ENCODE measurements around the gene SBK2. TPM values are rescaled to one million over a fixed set of nuclear protein-coding genes. Genes with fewer than 3 reads are reported as not detected.
A peak's percentile ranks its signal among the peaks of the same experiment; 100 is the strongest.
"Not testable (repeated sequence)": the region's sequence is repeated elsewhere in the genome, so short reads cannot be mapped to it uniquely, and the experiment has no call there.

Gene SBK2
- polyA plus RNA-seq (2013, experiment 1 of 2) = 4.6 TPM
- polyA plus RNA-seq (2013, experiment 2 of 2) = 4.6 TPM

- peak within 1 kb of the TSS; percentile 95 for H3K9ac ChIP-seq (ENCODE audit: low read depth, low read length, poor library complexity)
- peak within 1 kb of the TSS; percentile 100 for H2BK15ac ChIP-seq (ENCODE audit: low read length)
- peak within 1 kb of the TSS; percentile 82 for H2BK5ac ChIP-seq (ENCODE audit: low read length)
- peak within 1 kb of the TSS; percentile 91 for H2BK120ac ChIP-seq (ENCODE audit: low read depth, low read length)
- no CpG with 5 or more reads among the region's 14 CpGs for WGBS, 2 donors (ENCODE audit: extremely low coverage in 2 of 2, insufficient read length in 2 of 2, insufficient replicate concordance in 1 of 2)
- H3K14ac ChIP-seq (ENCODE audit: low read length) = peak within 1 kb of the TSS; percentile 98
- peak within 1 kb of the TSS; percentile 73 for H3K27ac ChIP-seq (replicated peaks; ENCODE audit: low read length)
- no peaks in the 10 kb centered on the region for H3K27me3 ChIP-seq (ENCODE audit: control insufficient read depth in 3 of 3, insufficient read depth in 3 of 3, low read depth in 1 of 3, low read length in 3 of 3)
- peak within 1 kb of the TSS; percentile 85 for H3K23ac ChIP-seq (ENCODE audit: low read depth, low read length, poor library complexity)
- peak within 1 kb of the TSS in 1 of 2 donors; percentile 73 for H3K4me3 ChIP-seq (ENCODE audit: low read length in 2 of 2)
- peak within 1 kb of the TSS; percentile 100 for H4K8ac ChIP-seq (ENCODE audit: low read depth, low read length)
- H2AFZ ChIP-seq (ENCODE audit: low read length) = peak within 1 kb of the TSS; percentile 84
- peak within 1 kb of the TSS; percentile 33 for H3K4me2 ChIP-seq (ENCODE audit: insufficient read depth, low read length, poor library complexity, severe bottlenecking)
- H3K4ac ChIP-seq (ENCODE audit: low read length) = peak within 1 kb of the TSS; percentile 89
- peak; percentile 79 for DNase-seq (ENCODE audit: low spot score)
- peak within 1 kb of the TSS; percentile 53 for H4K91ac ChIP-seq (ENCODE audit: low read depth, low read length, poor library complexity)
- H3K18ac ChIP-seq (ENCODE audit: low read length) = peak within 1 kb of the TSS; percentile 97
- H3K4me1 ChIP-seq (ENCODE audit: control insufficient read depth in 2 of 2, insufficient read depth in 1 of 2, low read depth in 1 of 2, low read length in 2 of 2) = peaks cover 14 to 18% of the 10 kb centered on the region in 2 donors
- H3K79me1 ChIP-seq (ENCODE audit: low read depth, low read length) = peaks cover 4% of the 10 kb centered on the region
- peak within 1 kb of the TSS; percentile 99 for H2AK5ac ChIP-seq (ENCODE audit: low read depth, low read length)
- H3K36me3 ChIP-seq (replicated peaks in 1 of 2; ENCODE audit: control insufficient read depth in 2 of 2, insufficient read depth in 2 of 2, low read length in 2 of 2) = no peaks in the 10 kb centered on the region
- H2BK12ac ChIP-seq (ENCODE audit: low read length) = peak within 1 kb of the TSS; percentile 100
- peaks cover 0 to 3% of the 10 kb centered on the region in 2 donors for H3K9me3 ChIP-seq (replicated peaks in 1 of 2; ENCODE audit: control insufficient read depth in 2 of 2, insufficient read depth in 1 of 2, low read depth in 1 of 2, low read length in 2 of 2)
These were observed at the start of gene SBK2 for GRCh38 chr19:55536951-55537740. TSS of gene SBK2 (minus strand) at chr19:55537133. CDS start at chr19:55536294, 839 bp downstream.

GRCh38 chr19:55585658-55586339 is 48.9 kb upstream of the SBK2 start:
- H3K27ac ChIP-seq (replicated peaks; ENCODE audit: low read length) = peak overlapping the region; percentile 98
- peak; percentile 84 for DNase-seq (ENCODE audit: low spot score)
- H2BK5ac ChIP-seq (ENCODE audit: low read length) = peak overlapping the region; percentile 95
- H4K91ac ChIP-seq (ENCODE audit: low read depth, low read length, poor library complexity) = peak overlapping the region; percentile 69
- H2AFZ ChIP-seq (ENCODE audit: low read length) = peak overlapping the region; percentile 86
- H3K4me3 ChIP-seq (ENCODE audit: low read length in 2 of 2) = peak overlapping the region; percentile 9 to 27
- peak overlapping the region; percentile 83 for H3K14ac ChIP-seq (ENCODE audit: low read length)
- H3K27me3 ChIP-seq (ENCODE audit: control insufficient read depth in 3 of 3, insufficient read depth in 3 of 3, low read depth in 1 of 3, low read length in 3 of 3) = no peaks in the 10 kb centered on the region
- H3K9me3 ChIP-seq (replicated peaks in 1 of 2; ENCODE audit: control insufficient read depth in 2 of 2, insufficient read depth in 1 of 2, low read depth in 1 of 2, low read length in 2 of 2) = no peaks in the 10 kb centered on the region
- H3K4me1 ChIP-seq (ENCODE audit: control insufficient read depth in 2 of 2, insufficient read depth in 1 of 2, low read depth in 1 of 2, low read length in 2 of 2) = peaks cover 15 to 17% of the 10 kb centered on the region in 2 donors
- peak overlapping the region; percentile 77 for H3K4me2 ChIP-seq (ENCODE audit: insufficient read depth, low read length, poor library complexity, severe bottlenecking)
- H2BK15ac ChIP-seq (ENCODE audit: low read length) = peak overlapping the region; percentile 94
- peak overlapping the region; percentile 94 for H2BK120ac ChIP-seq (ENCODE audit: low read depth, low read length)
- WGBS, 2 donors (ENCODE audit: extremely low coverage in 2 of 2, insufficient read length in 2 of 2, insufficient replicate concordance in 1 of 2) = no CpG with 5 or more reads among the region's 36 CpGs
- H3K9ac ChIP-seq (ENCODE audit: low read depth, low read length, poor library complexity) = peak overlapping the region; percentile 81
- no peaks in the 10 kb centered on the region for H3K36me3 ChIP-seq (replicated peaks in 1 of 2; ENCODE audit: control insufficient read depth in 2 of 2, insufficient read depth in 2 of 2, low read length in 2 of 2)
- no peak overlapping the region for H4K8ac ChIP-seq (ENCODE audit: low read depth, low read length)
- peak overlapping the region; percentile 88 for H2BK12ac ChIP-seq (ENCODE audit: low read length)
- H2AK5ac ChIP-seq (ENCODE audit: low read depth, low read length) = peak overlapping the region; percentile 79
- no peaks in the 10 kb centered on the region for H3K79me1 ChIP-seq (ENCODE audit: low read depth, low read length)
- H3K18ac ChIP-seq (ENCODE audit: low read length) = peak overlapping the region; percentile 99
- peak overlapping the region; percentile 69 for H3K4ac ChIP-seq (ENCODE audit: low read length)
- H3K23ac ChIP-seq (ENCODE audit: low read depth, low read length, poor library complexity) = peak overlapping the region; percentile 89

- peaks cover 10 to 17% of the 10 kb centered on the region in 2 donors for H3K4me1 ChIP-seq (ENCODE audit: control insufficient read depth in 2 of 2, insufficient read depth in 1 of 2, low read depth in 1 of 2, low read length in 2 of 2)
- H3K4me2 ChIP-seq (ENCODE audit: insufficient read depth, low read length, poor library complexity, severe bottlenecking) = no peak overlapping the region
- no peak overlapping the region for H2AK5ac ChIP-seq (ENCODE audit: low read depth, low read length)
- H2BK120ac ChIP-seq (ENCODE audit: low read depth, low read length) = no peak overlapping the region
- no peak overlapping the region for H2BK12ac ChIP-seq (ENCODE audit: low read length)
- H2BK15ac ChIP-seq (ENCODE audit: low read length) = peak overlapping the region; percentile 52
- H3K27ac ChIP-seq (replicated peaks; ENCODE audit: low read length) = peak overlapping the region; percentile 44
- DNase-seq (ENCODE audit: low spot score) = no peak
- H3K27me3 ChIP-seq (ENCODE audit: control insufficient read depth in 3 of 3, insufficient read depth in 3 of 3, low read depth in 1 of 3, low read length in 3 of 3) = no peaks in the 10 kb centered on the region
- WGBS, 2 donors (ENCODE audit: extremely low coverage in 2 of 2, insufficient read length in 2 of 2, insufficient replicate concordance in 1 of 2) = no CpG with 5 or more reads among the region's 11 CpGs
- no peaks in the 10 kb centered on the region for H3K36me3 ChIP-seq (replicated peaks in 1 of 2; ENCODE audit: control insufficient read depth in 2 of 2, insufficient read depth in 2 of 2, low read length in 2 of 2)
- peak overlapping the region; percentile 48 for H3K18ac ChIP-seq (ENCODE audit: low read length)
- H2AFZ ChIP-seq (ENCODE audit: low read length) = peak overlapping the region; percentile 86
- no peaks in the 10 kb centered on the region for H3K9me3 ChIP-seq (replicated peaks in 1 of 2; ENCODE audit: control insufficient read depth in 2 of 2, insufficient read depth in 1 of 2, low read depth in 1 of 2, low read length in 2 of 2)
- no peak overlapping the region for H3K4ac ChIP-seq (ENCODE audit: low read length)
- no peak overlapping the region for H3K14ac ChIP-seq (ENCODE audit: low read length)
- H3K79me1 ChIP-seq (ENCODE audit: low read depth, low read length) = peaks cover 2% of the 10 kb centered on the region
- H3K23ac ChIP-seq (ENCODE audit: low read depth, low read length, poor library complexity) = no peak overlapping the region
- no peak overlapping the region for H4K8ac ChIP-seq (ENCODE audit: low read depth, low read length)
- peak overlapping the region; percentile 68 for H4K91ac ChIP-seq (ENCODE audit: low read depth, low read length, poor library complexity)
- no peak overlapping the region for H3K4me3 ChIP-seq (ENCODE audit: low read length in 2 of 2)
- peak overlapping the region; percentile 95 for H2BK5ac ChIP-seq (ENCODE audit: low read length)
- H3K9ac ChIP-seq (ENCODE audit: low read depth, low read length, poor library complexity) = no peak overlapping the region
These were observed 47.9 kb upstream of the SBK2 start for GRCh38 chr19:55584871-55585270.

GRCh38 chr19:55583897-55584296 is 47.0 kb upstream of the SBK2 start:
- not testable (repeated sequence) for H3K14ac ChIP-seq (ENCODE audit: low read length); H2BK12ac ChIP-seq (ENCODE audit: low read length); H3K4me3 ChIP-seq (ENCODE audit: low read length in 2 of 2); H4K91ac ChIP-seq (ENCODE audit: low read depth, low read length, poor library complexity); H3K27me3 ChIP-seq (ENCODE audit: control insufficient read depth in 3 of 3, insufficient read depth in 3 of 3, low read depth in 1 of 3, low read length in 3 of 3); H3K36me3 ChIP-seq (replicated peaks in 1 of 2; ENCODE audit: control insufficient read depth in 2 of 2, insufficient read depth in 2 of 2, low read length in 2 of 2); H2AK5ac ChIP-seq (ENCODE audit: low read depth, low read length); H3K23ac ChIP-seq (ENCODE audit: low read depth, low read length, poor library complexity); H2AFZ ChIP-seq (ENCODE audit: low read length); H3K18ac ChIP-seq (ENCODE audit: low read length); H3K4ac ChIP-seq (ENCODE audit: low read length); H2BK15ac ChIP-seq (ENCODE audit: low read length); H3K27ac ChIP-seq (replicated peaks; ENCODE audit: low read length); H3K9me3 ChIP-seq (replicated peaks in 1 of 2; ENCODE audit: control insufficient read depth in 2 of 2, insufficient read depth in 1 of 2, low read depth in 1 of 2, low read length in 2 of 2); H3K9ac ChIP-seq (ENCODE audit: low read depth, low read length, poor library complexity); DNase-seq (ENCODE audit: low spot score); H3K4me2 ChIP-seq (ENCODE audit: insufficient read depth, low read length, poor library complexity, severe bottlenecking); H4K8ac ChIP-seq (ENCODE audit: low read depth, low read length); H2BK120ac ChIP-seq (ENCODE audit: low read depth, low read length)
- WGBS, 2 donors (ENCODE audit: extremely low coverage in 2 of 2, insufficient read length in 2 of 2, insufficient replicate concordance in 1 of 2) = no CpG with 5 or more reads among the region's 8 CpGs
- peaks cover 12 to 17% of the 10 kb centered on the region in 2 donors for H3K4me1 ChIP-seq (ENCODE audit: control insufficient read depth in 2 of 2, insufficient read depth in 1 of 2, low read depth in 1 of 2, low read length in 2 of 2)
- H2BK5ac ChIP-seq (ENCODE audit: low read length) = peak overlapping the region; percentile 95
- H3K79me1 ChIP-seq (ENCODE audit: low read depth, low read length) = peaks cover 11% of the 10 kb centered on the region
